HepG2 (cell line): ENCODE data around the gene PLLP. TPM values are rescaled to one million over a fixed set of nuclear protein-coding genes. Genes with fewer than 3 reads are reported as not detected.

Experiments
- ATAC-seq: fragments of 200-7000 bp; cut with Tn5 transposase; 3 replicates; pipeline ENCODE4 v1.9.1; 2020; ENCODE audit warnings: mild to moderate bottlenecking, moderate library complexity
- BruUV-seq: library from RNA; stranded (reverse); fragments of 400-500 nt; replicated peaks from 2 replicates; lab custom pipeline; 2021; lab: Mats Ljungman, UMichigan
- CTCF ChIA-PET: fragments of 300-600 bp; formaldehyde crosslinking; extraction: SDS; loops from one replicate; lab custom pipeline; 2021; ENCODE audit warnings: low total read pairs, inconsistent platforms, low intra/inter-chr PET ratio; lab: Yijun Ruan, JAX
- POLR2A ChIA-PET: fragments of 350-600 bp; sonication (Branson Sonifier 250); formaldehyde crosslinking; loops from one replicate; lab custom pipeline; 2020; ENCODE audit warnings: antibody characterized with exemption, inconsistent platforms; lab: Yijun Ruan, JAX
- DNase-seq: peaks from one replicate; pipeline ENCODE4 v3.0.0-alpha.2; 2015; ENCODE audit warnings: low spot score
- FAIRE-seq: peaks from 3 replicates; lab custom pipeline; 2011; peaks lifted over from hg19 to GRCh38; lab: Jason Lieb, UNC
- H2AFZ ChIP-seq: one replicate; pipeline ENCODE4 v1.6.1; 2011; ENCODE audit warnings: low read length, inconsistent platforms
- H3K27ac ChIP-seq: fragments of 300-600 bp; 3 replicates; pipeline ENCODE4 v1.8.0; 2011; ENCODE audit warnings: mixed run types, mild to moderate bottlenecking, mixed read lengths, low read length, inconsistent platforms; ENCODE audit not compliant: insufficient read depth; ENCODE audit errors: extremely low read length
- H3K27me3 ChIP-seq, 2 experiments: fragments of 200-600 bp in 1 of 2; 2 replicates in 1 of 2; 3 replicates in 1 of 2; pipeline versions ENCODE4 v1.6.0 to v1.8.0; 2011; ENCODE audit warnings: low read length in 2 of 2, mild to moderate bottlenecking in 2 of 2, moderate library complexity in 2 of 2, inconsistent platforms in 1 of 2; ENCODE audit not compliant: insufficient read depth in 2 of 2, control insufficient read depth in 1 of 2
- H3K36me3 ChIP-seq, 2 experiments: fragments of 200-600 bp in 1 of 2; replicated peaks in 1 of 2; 2 replicates in 1 of 2; 3 replicates in 1 of 2; pipeline versions ENCODE4 v1.5.1 to v1.8.0; 2011; ENCODE audit warnings: low read length in 2 of 2, inconsistent platforms in 1 of 2; ENCODE audit not compliant: insufficient read depth in 2 of 2, control insufficient read depth in 1 of 2
- H3K4me1 ChIP-seq: 2 replicates; pipeline ENCODE4 v1.5.1; 2012; ENCODE audit warnings: low read length, inconsistent platforms; ENCODE audit not compliant: insufficient read depth
- H3K4me2 ChIP-seq: 2 replicates; pipeline ENCODE4 v1.6.0; 2011; ENCODE audit warnings: low read depth, low read length, inconsistent platforms
- H3K4me3 ChIP-seq, 3 experiments: fragments of 200-600 bp in 1 of 3; sonication (generic), shearing (Covaris generic) in 1 of 3; replicated peaks in 1 of 3; 2 replicates each; pipeline ENCODE4 v1.5.1; 2011 to 2016; ENCODE audit warnings: low read length in 3 of 3, inconsistent platforms in 2 of 3, low read depth in 2 of 3, mild to moderate bottlenecking in 2 of 3, control low read depth in 1 of 3, mixed read lengths in 1 of 3; ENCODE audit not compliant: insufficient read depth in 1 of 3
- H3K79me2 ChIP-seq: one replicate; pipeline ENCODE4 v1.6.1; 2011; ENCODE audit warnings: low read length, inconsistent platforms; ENCODE audit not compliant: insufficient read depth
- H3K9ac ChIP-seq: 2 replicates; pipeline ENCODE4 v1.6.0; 2011; ENCODE audit warnings: mild to moderate bottlenecking, low read depth, low read length, inconsistent platforms; ENCODE audit not compliant: insufficient read depth
- H3K9me3 ChIP-seq: 2 replicates; pipeline ENCODE4 v1.5.1; 2012; ENCODE audit warnings: mild to moderate bottlenecking, low read length
- H4K20me1 ChIP-seq: 2 replicates; pipeline ENCODE4 v1.6.0; 2011; ENCODE audit warnings: inconsistent platforms, mild to moderate bottlenecking, low read length, moderate library complexity; ENCODE audit not compliant: insufficient read depth
- CTCF ChIP-seq: sonication (generic); formaldehyde crosslinking; IDR thresholded peaks from 2 replicates; pipeline ENCODE4 v1.5.0; 2020; ENCODE audit warnings: mild to moderate bottlenecking, missing genetic modification reagents, moderate library complexity
- DR1 ChIP-seq: sonication (generic); formaldehyde crosslinking; IDR thresholded peaks from 2 replicates; pipeline ENCODE4 v1.8.0; 2021; ENCODE audit warnings: mild to moderate bottlenecking, missing genetic modification reagents, inconsistent platforms
- FOSL2 ChIP-seq: sonication (generic); formaldehyde crosslinking; IDR thresholded peaks from 2 replicates; pipeline ENCODE4 v1.4.0; 2020; ENCODE audit warnings: missing genetic modification reagents
- MXD4 ChIP-seq: IDR thresholded peaks from 2 replicates; pipeline ENCODE4 v1.6.1; 2016; ENCODE audit warnings: mild to moderate bottlenecking, missing biosample characterization, missing genetic modification reagents
- PCBP1 ChIP-seq: fragments of 200-400 bp; formaldehyde crosslinking; IDR thresholded peaks from 2 replicates; pipeline ENCODE4 v1.6.1; 2017; ENCODE audit warnings: mild to moderate bottlenecking, low read depth, low read length, borderline replicate concordance
- SKIL ChIP-seq: sonication (generic); formaldehyde crosslinking; IDR thresholded peaks from 2 replicates; pipeline ENCODE4 v1.8.0; 2022; ENCODE audit warnings: missing genetic modification reagents, mild to moderate bottlenecking, moderate library complexity, borderline replicate concordance
- SRF ChIP-seq: IDR thresholded peaks from 2 replicates; pipeline ENCODE4 v1.6.1; 2011; ENCODE audit warnings: mild to moderate bottlenecking, low read depth, low read length, moderate library complexity
- ZNF281 ChIP-seq: sonication (generic); formaldehyde crosslinking; IDR thresholded peaks from 2 replicates; pipeline ENCODE4 v1.4.0; 2020; ENCODE audit warnings: missing genetic modification reagents, borderline replicate concordance
- ZNF3 ChIP-seq: IDR thresholded peaks from 2 replicates; pipeline ENCODE4 v1.7.0; 2017; ENCODE audit warnings: inconsistent platforms
- ZNF780A ChIP-seq: sonication (generic); formaldehyde crosslinking; IDR thresholded peaks from 2 replicates; pipeline ENCODE4 v1.8.0; 2022; ENCODE audit warnings: mild to moderate bottlenecking, missing genetic modification reagents, moderate library complexity
- WGBS: methylation state at CpG from one replicate; pipeline ENCODE4 v1.1.6; 2017; ENCODE audit warnings: low lambda C conversion rate; 5-methylcytosine and 5-hydroxymethylcytosine counted together
- in situ Hi-C: cut with HindIII; loops from 2 replicates; pipeline ENCODE4 v1.10.0; 2017; ENCODE audit warnings: low pct_unique_long_range_greater_than_20kb; ENCODE audit not compliant: extremely low pct_ligation_motif_present
- intact Hi-C: fragments of 100-400 bp; cut with micrococcal nuclease; formaldehyde crosslinking; loops from one replicate; pipeline ENCODE4 v1.10.0; 2022; ENCODE audit not compliant: unreplicated experiment
- polyA plus RNA-seq, 8 experiments: library from polyadenylated mRNA; depleted of rRNA in 3 of 8; stranded (reverse) in 7 of 8; unstranded in 1 of 8; fragments of >200 nt; fragmentation: Illumina TruSeq in 4 of 8; extraction: Trizol in 4 of 8; gene quantifications; 2 replicates each; pipeline versions ENCODE4 v1.2.1 to v1.2.3, GENCODE V29; 2011 to 2016; ENCODE audit warnings: low read depth in 4 of 8, missing spikeins in 1 of 8, mixed read lengths in 1 of 8; ENCODE audit not compliant: insufficient read depth in 1 of 8
- total RNA-seq, 5 experiments: library from RNA; depleted of rRNA; stranded (reverse); fragments of >200 nt; fragmentation: Illumina TruSeq; extraction: Trizol; gene quantifications; 2 replicates each; pipeline ENCODE4 v1.2.3, GENCODE V29; 2016; ENCODE audit warnings: low read depth in 1 of 5

The PLLP gene
- total and polyA plus RNA-seq, 2 of the 13 experiments (the other 11 are each of a cell fraction or from before 2014, with no cell fraction given), result 60.6 to 127 TPM

- intact Hi-C loops, result no loop called here
- H4K20me1 ChIP-seq, result no peaks in the 10 kb centered on the region
- H3K36me3 ChIP-seq, result no peaks in the 10 kb centered on the region
- peaks cover 2 to 7% of the 10 kb centered on the region in 2 experiments; a peak in 3 of 5 replicates for H3K27me3 ChIP-seq
- ChIA-PET POLR2A (interaction anchor here (3.1 kb wide), 1 partner anchor 87 kb away, joined by 8 read pairs; the partner anchor contains the start of gene CX3CL1), CTCF (no interaction called here)
- H3K4me1 ChIP-seq, result peaks cover 86% of the 10 kb centered on the region
- no peak for FAIRE-seq
- peaks cover 33% of the 10 kb centered on the region for H3K79me2 ChIP-seq
- BruUV-seq, result no TSS peak
- no peak overlapping the region for H2AFZ ChIP-seq
- peak overlapping the region; percentile 89 for H3K4me2 ChIP-seq
- no peak for DNase-seq
- peak overlapping the region in 2 of 3 experiments; percentile 78 to 91; a peak in 2 of 6 replicates for H3K4me3 ChIP-seq
- H3K27ac ChIP-seq, result no peak overlapping the region
- ATAC-seq, result no peak
- no peak overlapping the region for H3K9ac ChIP-seq
- TF ChIP-seq MXD4 (CRISPR knock-in tag), result no peak
- no peak for TF ChIP-seq DR1 (CRISPR knock-in tag)
- no peak for TF ChIP-seq FOSL2 (CRISPR knock-in tag)
- TF ChIP-seq PCBP1, result no peak
- 0 out of 2 replicates have a peak, but pooled peaks have one; percentile 40 for TF ChIP-seq ZNF780A (CRISPR knock-in tag)
- TF ChIP-seq SKIL (CRISPR knock-in tag), result 0 out of 2 replicates have a peak, but pooled peaks have one; percentile 20
- TF ChIP-seq CTCF, result no peak
- no peak for TF ChIP-seq SRF
- TF ChIP-seq ZNF3 (CRISPR knock-in tag), result peak; percentile 93
- no peak for TF ChIP-seq ZNF281 (CRISPR knock-in tag)
- in situ Hi-C loops, result no loop called here
- WGBS, result 68% methylated on average over 5 of the region's 5 CpGs
- no peaks in the 10 kb centered on the region for H3K9me3 ChIP-seq
Observed at GRCh38 chr16:57285379-57285778, 907 bp upstream of the PLLP start.
